Renal cortex interstitium (tissue), 11 donors: ENCODE data around the gene CSNK1A1. TPM values are rescaled to one million over a fixed set of nuclear protein-coding genes. Genes with fewer than 3 reads are reported as not detected.
"Not testable (repeated sequence)": the region's sequence is repeated elsewhere in the genome, so short reads cannot be mapped to it uniquely, and the experiment has no call there.

Experiments
- DNase-seq, 11 donors: peaks; one replicate each; pipeline ENCODE4 v3.0.0-alpha.2; 2013; ENCODE audit warnings: low read depth in 9 of 11, low spot score in 4 of 11; ENCODE audit errors: extremely low read depth in 1 of 11
- polyA plus RNA-seq, 3 donors: library from polyadenylated mRNA; unstranded; fragments of 120-200 nt; gene quantifications; one replicate each; pipeline ENCODE4 v1.2.1, GENCODE V29; 2013; ENCODE audit not compliant: insufficient read length in 3 of 3

Gene CSNK1A1
- polyA plus RNA-seq, 3 donors = 188 to 214 (median 190) TPM

DNA sequence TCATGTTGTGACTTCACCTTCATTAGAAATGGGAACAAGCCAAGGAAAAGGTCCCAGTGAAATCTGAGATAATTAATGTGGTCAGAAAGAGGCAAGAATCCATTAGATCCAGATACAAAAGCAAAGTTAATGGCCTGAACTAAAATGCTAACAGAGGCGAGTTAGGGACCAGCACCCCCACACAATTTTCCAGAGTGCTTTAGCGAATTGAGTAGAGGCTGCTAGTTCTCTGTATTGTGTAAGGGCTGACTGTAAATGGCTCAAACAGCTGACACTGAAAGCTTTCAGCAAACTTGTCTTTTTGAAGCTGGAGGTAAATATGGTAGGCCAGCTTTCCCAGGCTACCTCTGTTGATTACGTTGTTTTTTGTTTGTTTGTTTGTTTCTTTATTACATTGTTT is 75.5 kb downstream of the CSNK1A1 start:
- DNase-seq = no peak

DNA sequence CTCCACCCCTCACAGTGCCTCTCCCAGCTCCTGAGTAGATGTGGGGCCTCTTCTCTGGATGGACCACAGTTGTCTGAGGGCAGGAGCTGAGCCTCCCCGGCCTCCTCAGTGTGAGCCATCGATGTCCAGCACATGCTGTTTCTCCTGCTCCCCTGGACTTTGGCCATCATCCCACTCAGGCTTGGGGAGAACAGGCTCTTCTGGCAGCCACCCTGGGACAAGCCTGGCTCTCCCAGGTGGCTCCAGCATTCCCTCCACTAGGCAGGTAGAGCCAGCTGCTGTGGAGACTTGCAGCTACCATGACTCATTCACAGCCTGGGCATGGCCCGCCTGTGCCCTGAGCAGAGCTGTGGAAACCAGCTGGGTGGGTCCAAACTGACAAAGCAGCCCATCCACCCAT is 77.0 kb downstream of the CSNK1A1 start:
- no peak for DNase-seq

DNA sequence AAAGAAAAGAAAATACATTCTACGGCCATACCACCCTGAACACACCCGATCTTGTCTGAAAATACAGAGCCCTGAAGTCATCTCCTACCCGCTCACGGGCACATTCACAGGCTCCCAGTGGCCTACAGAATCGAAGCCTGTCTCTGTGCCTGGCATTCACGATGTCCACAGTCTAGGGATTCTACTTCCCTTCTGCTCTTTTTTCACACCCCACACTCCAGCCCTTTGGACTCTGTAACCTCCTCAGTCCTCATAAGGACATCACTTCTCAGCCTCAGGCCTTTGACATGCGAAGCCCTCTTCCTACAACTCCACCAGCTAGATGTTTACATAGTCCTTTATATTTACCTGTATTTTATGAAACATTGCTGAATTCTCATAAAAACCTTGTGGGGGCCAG is 77.8 kb downstream of the CSNK1A1 start:
- no peak for DNase-seq

DNA sequence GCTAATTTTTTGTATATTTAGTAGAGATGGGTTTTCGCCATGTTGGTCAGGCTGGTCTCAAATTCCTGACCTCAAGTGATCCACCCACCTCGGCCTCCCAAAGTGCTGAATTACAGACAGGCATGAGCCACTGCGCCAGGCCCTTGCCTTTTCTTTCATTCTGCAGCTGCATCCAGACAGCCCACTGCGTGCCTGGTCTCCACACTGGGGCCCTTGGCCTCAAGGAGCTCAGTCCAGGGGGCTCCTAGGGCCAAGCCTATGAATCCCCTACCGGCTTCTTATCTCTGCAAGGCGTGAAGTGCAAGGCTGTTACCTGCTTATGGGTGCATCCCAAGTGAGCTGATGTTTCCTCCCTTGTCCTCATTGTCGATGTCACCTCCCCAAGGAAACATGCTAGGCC is 78.8 kb downstream of the CSNK1A1 start:
- DNase-seq = no peak

DNA sequence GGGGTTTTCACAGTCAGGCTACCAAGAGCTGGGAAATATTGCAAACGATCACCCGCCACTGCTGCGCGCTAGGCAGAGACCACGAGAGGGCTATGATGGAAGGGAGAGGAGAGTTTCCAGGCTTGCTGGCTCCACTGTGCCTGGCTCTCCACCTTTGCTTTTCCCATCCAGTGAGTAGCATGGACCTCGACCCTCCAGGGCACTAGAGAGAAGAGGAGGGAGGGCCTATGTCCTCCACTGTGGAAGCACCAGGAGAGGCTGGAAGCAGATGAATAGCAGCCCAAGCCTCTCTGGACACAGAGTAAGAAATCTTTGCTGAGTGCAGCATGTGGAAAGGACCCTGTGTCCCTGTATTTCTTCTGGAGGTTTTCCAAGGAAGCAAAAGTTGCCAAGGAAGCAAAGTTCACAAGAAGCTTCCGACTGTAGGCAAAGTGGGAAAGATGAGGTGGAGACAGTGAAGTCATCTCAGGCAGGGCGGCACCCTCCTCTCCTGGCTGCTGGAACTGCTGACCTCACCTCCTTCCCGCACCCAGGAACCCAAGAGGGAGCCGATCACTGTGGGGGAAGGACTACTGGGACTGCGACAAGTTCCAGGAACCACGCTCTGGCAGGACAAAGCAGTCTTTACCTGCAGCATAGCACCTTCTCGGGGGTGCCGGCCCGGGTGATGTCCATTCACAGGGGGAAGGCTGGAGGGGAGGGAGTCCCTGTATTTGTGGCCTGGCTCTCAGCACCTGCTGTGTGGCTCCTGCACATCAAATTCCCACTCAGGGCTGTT is 79.6 kb downstream of the CSNK1A1 start:
- no peak for DNase-seq

DNA sequence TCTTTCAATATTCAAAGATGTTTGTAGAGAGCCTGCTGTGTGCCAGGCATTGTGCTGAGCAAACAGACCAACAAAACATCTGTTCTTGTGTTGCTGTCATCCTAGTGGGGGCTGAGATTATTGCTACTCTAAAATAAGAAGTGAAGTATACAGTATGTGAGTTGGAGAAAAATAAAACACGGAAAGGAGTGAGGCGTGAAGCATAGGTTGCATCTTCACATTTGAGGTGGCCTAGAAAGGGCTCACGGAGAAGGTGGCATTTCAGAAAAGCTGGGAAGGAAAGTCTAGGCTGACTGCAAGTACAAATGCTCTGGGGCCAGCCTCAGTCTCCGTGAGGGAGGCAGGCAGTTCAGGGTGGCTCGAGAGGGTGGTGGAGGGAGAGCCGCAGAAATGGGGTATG is 80.3 kb downstream of the CSNK1A1 start:
- no peak for DNase-seq

DNA sequence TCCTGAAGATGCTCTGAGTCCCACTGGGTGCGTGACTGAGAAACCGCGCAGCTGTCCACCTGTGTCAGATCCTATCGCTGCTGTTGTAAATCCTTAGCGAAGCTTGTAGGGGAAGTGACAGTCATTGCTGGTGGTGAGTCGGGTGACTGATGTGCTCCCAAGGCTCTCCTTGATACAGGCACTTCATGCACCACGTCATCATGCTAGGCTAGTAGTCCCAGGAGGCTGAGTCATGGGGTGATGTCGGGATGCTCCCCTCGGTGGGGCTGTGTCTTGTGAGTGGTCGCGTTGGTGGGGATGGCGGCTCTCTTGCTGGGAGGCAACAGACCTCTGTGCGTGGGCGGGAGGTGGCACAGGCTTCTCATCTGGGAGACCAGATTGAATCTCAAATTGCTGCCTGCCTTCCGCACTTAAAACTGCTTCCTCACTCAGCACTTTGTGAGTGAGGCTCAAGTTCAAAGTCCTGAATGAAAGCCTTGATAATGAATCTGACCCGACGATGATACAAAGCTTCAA is 84.7 kb downstream of the CSNK1A1 start:
- DNase-seq = peak in 2 of 11 donors; percentile 57 to 65

DNA sequence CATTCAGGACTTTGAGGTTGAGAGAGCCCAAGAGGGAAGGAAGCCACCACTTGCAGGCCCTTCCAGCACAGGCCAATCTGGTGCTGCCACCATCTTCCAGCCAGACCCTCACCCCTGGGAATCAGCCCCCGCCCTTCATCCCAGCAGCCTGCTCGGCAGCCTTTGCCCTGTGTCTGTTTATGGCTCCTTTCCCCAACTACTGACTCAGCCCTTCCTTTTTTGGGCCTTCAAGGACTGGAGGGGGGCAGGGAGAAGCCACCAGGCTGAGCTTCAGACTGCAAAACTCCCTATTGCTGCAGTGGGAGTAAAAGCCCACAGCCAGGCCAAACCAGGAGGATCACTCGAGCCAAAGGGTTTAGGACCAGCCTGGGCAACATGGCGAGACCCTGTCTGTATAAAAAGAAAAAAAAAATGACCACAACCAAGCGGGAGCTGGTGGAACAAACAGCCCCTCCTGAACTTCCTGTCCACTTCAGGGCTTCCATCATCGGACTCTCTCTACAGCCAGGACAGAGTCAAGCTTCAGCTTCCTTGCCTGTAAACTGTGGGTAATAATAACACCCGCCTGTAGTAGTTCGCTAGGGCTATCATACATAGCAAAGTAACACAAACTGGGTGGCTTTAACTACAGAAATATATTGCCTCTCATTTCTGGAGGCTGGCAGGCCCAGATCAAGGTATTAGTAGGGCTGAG is 86.3 kb downstream of the CSNK1A1 start:
- no peak for DNase-seq

DNA sequence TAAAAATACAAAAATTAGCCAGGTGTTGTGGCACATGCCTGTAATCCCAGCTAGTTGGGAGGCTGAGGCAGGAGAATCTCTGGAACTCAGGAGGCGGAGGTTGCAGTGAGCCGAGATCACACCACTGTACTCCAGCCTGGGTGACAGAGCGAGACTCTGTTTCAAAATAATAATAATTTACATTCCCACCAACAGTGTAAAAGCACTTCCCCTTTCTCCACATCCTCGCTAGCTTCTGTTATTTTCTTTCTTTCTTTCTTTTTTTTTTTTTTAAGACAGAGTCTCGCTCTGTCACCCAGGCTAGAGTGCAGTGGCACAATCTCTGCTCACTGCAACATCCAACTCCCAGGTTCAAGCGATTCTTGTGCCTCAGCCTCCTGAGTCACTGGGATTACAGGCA is 89.3 kb downstream of the CSNK1A1 start:
- not testable (repeated sequence) for DNase-seq

DNA sequence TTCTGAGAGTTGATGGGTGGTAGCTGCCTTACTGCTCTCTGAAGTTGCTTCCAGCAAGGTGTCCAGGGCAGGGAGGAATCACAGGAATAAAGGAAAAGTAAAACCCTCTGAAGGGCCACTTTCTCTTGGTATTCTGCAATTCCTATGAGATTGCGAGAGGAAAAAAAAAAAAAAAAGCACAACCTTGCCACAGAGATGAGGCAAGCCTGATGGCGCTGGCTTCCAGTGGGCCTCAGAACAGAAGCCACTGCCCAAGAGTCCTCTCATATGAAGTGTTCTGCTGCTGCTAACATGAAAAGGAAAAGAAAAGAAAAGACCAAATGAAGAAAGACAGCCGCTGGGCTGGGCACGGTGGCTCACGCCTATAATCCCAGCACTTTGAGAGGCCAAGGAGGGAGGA is 91.3 kb downstream of the CSNK1A1 start:
- no peak for DNase-seq

DNA sequence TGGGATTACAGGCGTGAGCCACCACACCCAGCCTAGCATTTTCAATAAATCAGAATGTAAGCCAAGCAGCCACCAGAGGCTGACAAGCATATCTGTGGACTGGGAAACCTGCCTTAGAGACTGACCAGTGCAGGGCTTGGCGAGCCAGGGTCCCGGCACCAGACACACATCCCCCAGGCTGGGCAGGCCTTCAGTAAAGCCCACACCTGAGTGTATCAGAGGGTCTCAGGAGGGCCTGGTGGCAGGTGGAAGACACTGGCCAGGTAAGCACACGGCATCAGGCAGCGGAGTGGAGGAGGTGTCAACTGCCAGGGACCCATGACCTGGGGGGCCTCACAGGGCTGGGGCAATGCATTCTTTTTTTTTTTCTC is 93.9 kb downstream of the CSNK1A1 start:
- no peak for DNase-seq

DNA sequence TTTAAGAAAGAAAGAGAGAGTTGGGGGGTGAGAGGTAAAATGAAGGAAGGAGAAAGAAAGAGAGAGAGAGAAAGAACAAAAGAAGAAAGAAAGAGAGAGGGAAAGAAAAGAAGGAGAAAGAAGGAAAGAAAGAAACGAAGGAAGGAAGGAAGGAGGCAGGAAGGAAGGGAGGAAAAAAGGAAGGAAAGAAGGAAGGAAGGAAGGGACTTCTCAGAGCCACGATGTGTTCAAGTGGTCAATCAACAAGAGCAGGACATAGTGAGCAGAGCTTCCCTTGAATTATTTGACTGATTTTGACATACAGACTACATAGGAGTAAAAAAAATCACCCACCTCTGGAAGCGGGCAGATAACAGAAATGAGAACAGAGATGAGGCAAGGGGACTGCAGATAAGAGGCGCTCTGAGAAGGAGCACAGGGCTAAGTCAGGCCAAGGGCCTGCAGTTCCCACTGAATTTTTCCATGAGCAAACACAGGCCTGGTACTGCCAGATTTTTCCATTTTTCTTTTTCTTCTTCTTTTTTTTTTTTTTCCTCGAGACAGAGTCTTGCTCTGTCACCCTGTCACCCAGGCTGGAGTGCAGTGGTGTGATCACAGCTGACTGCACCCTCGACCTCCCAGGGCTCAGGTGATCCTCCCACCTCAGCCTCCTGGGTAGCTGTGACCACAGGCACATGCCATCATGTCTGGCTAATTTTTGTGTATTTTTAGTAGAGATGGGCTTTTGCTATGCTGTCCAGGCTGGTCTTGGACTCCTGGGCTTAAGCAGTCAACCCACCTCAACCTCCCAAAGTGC is 94.4 kb downstream of the CSNK1A1 start:
- DNase-seq = no peak

DNA sequence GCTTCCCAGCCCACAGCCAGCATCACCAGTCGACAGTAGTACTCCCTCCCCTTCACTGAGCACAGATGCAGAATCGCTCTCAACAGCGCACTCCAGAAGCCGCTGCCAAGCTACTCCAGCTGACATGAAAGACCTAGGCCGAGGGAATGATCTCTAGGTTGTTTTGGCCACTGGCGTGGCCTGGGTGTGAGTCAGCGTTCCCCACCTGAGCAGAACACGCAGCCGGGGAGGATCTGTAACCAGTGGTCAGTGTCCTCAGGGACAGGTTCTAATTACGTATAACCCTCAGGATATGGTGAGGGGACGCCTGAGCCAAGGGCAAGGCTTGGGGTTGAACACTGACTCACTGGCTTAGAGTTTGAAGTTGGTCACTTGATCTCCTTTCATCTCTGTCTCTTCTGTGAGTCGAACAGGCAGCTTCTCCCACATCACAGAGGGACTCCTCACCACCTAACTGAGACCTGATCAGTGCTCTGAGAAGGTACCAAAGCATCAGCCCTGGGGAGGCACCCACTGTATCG is 95.3 kb downstream of the CSNK1A1 start:
- DNase-seq = no peak

DNA sequence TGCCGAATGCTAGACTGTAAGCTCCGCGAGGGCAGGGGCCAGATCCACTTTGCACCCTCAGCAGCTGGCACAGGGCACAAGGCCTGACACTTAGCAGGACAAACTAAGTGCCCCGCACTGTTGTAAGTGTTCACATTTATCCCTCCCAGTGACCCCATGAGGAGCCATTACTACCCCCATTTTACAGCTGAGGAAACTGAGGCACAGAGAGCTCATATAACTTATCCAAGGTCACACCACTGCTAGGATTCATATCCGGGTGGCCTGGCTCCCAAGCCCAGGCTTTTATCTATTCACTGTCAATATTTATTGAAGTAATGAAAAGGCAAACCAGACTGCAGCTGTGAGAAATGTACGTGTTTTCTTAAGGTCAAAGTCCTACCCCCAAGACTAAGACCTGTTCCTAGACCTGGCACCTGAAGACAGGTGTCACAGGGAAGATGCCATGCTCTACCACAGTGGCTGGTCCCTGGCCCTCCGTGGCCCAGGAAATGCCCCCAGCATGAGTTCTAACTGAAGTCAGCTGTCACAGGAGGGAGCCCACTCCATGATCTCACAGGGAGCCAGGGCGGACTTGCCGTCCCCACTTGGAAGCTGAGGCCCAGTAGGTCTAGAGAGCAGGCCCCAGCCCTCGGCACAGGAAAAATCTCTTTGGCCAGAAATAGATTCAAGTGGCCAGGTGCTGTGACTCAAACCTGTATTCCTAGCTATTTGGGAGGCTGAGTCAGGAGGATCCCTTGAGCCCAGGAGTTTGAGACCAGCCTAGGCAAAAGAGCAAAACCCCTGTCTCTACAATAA is 97.4 kb downstream of the CSNK1A1 start:
- no peak for DNase-seq

DNA sequence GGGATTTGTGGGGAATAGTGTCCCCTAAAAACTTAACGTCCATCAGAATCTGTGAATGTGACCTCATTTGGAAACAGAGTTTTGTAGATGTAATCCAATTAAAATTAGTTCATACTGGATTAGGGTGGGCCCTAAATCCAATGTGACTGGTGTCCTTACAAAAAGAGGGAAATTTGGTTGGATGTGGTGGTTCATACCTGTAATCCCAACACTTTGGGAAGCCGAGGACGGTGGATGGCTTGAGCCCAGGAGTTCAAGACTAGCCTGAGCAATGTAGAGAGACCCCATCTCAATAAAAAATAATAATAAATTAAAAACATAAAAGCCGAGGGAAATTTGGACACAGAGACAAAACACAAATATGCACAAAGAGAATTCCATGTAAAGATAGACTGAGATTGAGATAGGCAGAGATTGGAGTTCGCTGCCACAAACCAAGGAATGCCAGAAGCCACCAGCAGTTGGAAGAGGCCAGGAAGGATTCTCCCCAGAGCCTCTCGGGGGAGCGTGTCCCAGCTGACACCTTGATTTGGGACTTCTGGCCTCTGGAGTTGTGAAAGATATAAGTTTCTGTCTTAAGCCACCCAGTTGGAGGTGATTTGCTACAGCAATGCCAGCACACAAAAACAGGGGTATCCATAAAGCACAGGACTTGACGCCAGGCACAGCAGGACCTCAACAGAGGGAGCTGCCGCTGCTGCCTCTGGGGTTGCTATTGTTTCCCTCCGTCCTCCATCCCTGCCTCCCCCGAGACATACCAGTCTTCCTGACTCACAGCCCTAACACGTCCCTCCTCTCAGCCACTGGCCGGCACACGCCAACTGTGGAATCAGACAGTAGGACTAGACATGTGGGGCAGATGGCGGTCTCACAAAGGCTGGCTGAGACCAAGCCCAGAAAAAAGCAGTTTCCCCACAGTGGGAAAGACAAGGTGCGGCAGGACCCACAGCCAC is 98.3 kb downstream of the CSNK1A1 start:
- no peak for DNase-seq

DNA sequence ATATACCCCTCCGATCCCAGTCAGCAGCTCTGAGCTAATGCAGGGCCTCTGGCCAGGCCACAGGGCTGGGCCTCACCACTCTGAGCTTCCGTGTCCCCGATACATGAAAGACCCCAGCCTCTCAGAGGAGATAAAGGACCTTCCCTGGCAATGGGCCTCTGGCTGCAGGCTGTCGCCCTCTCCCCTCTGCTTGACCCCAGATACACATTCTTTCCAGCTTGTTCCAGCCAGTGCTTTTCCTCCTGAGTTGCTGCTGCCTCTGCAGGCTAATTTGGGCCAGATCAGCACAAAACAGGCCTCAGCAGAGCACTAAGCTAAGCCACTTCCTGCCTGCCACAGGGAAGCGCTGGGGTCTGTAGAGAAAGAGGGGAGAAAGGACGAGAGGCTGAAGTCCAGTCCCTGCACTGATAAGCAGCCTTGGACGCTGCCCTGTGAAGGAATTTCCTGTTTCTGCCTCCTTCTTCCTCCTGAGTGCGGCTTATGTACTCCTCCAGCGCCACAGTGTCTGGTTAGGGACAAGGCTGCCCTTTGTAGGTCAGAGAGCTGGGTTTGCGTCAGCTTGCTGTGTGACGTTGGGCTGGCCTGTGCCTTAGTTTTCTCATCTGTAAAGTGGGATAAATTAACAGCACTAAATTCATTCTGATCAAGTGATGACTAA is 99.1 kb downstream of the CSNK1A1 start:
- DNase-seq = peak in 3 of 11 donors; percentile 44 to 69 (median 50)

DNA sequence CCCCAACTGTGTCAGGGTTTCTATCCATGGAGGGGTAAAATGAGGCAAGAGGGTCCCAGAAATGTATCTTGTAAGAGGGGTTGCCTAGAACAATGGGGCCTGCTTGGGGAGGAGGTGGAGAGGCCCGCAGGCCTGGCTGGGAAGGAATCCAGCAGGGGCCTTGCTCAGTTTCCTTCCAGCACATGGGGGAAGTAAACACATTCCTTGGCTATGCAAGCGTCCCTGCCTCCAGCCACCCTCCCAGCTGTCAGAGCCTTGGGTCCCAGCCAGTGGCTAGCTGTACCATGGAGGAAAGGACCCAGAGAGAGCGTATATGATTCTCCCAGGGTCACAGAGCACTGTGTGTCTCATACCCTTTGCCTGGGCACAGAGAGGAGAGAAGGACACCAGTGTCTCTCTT is 101.0 kb downstream of the CSNK1A1 start:
- no peak for DNase-seq
